ENCODE measurements around the gene IL37.

Gene IL37

GRCh38 chr2:112960230-112960825, 49.4 kb downstream of the IL37 start:
- DNase-seq, result no peak

GRCh38 chr2:112962308-112963175, 51.6 kb downstream of the IL37 start:
- no peak for DNase-seq

- no peak for DNase-seq
Observed at GRCh38 chr2:112967023-112967422, 56.1 kb downstream of the IL37 start.

All from fibroblast of skin of back (primary cell).